Astrocyte of the cerebellum (primary cell): ENCODE measurements around the gene CNTN5.

ENCODE experiments used
- DNase-seq: peaks from one replicate; pipeline ENCODE4 v3.0.0-alpha.2; 2011; ENCODE audit warnings: low read depth
- H3K4me3 ChIP-seq: 2 replicates; pipeline ENCODE4 v1.5.1; 2011; ENCODE audit warnings: mild to moderate bottlenecking, low read depth, low read length, moderate library complexity
- CTCF ChIP-seq: IDR thresholded peaks from 2 replicates; pipeline ENCODE4 v1.5.1; 2012; ENCODE audit warnings: low read length, low read depth, moderate library complexity, mild to moderate bottlenecking; ENCODE audit errors: missing control alignments
- in situ Hi-C: cut with HindIII; loops from 2 replicates; pipeline ENCODE4 v1.10.0; 2017; ENCODE audit warnings: low sequenced_read_pairs

CNTN5 gene

GRCh38 chr11:99988471-99988837 lies 967.7 kb downstream of the CNTN5 start:
- DNase-seq, result peak; percentile 15
- no peak for TF ChIP-seq CTCF
- no peak overlapping the region for H3K4me3 ChIP-seq
- in situ Hi-C loops, result no loop called here

- in situ Hi-C loops, result no loop called here
- no peak overlapping the region for H3K4me3 ChIP-seq
- DNase-seq, result no peak
- no peak for TF ChIP-seq CTCF
Measured at GRCh38 chr11:100003985-100004384, 983.2 kb downstream of the CNTN5 start.

- H3K4me3 ChIP-seq, result no peak overlapping the region
- in situ Hi-C loops, result no loop called here
- no peak for DNase-seq
- TF ChIP-seq CTCF, result no peak
Measured at GRCh38 chr11:100004541-100004940, 983.8 kb downstream of the CNTN5 start.

- TF ChIP-seq CTCF, result no peak
- no peak overlapping the region for H3K4me3 ChIP-seq
- in situ Hi-C loops, result no loop called here
- no peak for DNase-seq
Measured at GRCh38 chr11:100008417-100008816, 987.7 kb downstream of the CNTN5 start.

GRCh38 chr11:100009728-100010127 lies 989.0 kb downstream of the CNTN5 start:
- TF ChIP-seq CTCF, result no peak
- H3K4me3 ChIP-seq, result no peak overlapping the region
- in situ Hi-C loops, result no loop called here
- no peak for DNase-seq

GRCh38 chr11:100010393-100010792 lies 989.6 kb downstream of the CNTN5 start:
- H3K4me3 ChIP-seq, result no peak overlapping the region
- DNase-seq, result no peak
- in situ Hi-C loops, result no loop called here
- TF ChIP-seq CTCF, result no peak

GRCh38 chr11:100011697-100012096 lies 990.9 kb downstream of the CNTN5 start:
- DNase-seq, result no peak
- no peak for TF ChIP-seq CTCF
- in situ Hi-C loops, result no loop called here
- H3K4me3 ChIP-seq, result no peak overlapping the region
